ENCODE data around the gene WWP2. TPM values are rescaled to one million over a fixed set of nuclear protein-coding genes. Genes with fewer than 3 reads are reported as not detected.

Gene WWP2
- total RNA-seq, 6 donors from 2014 or later: 59.5 to 125 (median 82.3) TPM

DNA sequence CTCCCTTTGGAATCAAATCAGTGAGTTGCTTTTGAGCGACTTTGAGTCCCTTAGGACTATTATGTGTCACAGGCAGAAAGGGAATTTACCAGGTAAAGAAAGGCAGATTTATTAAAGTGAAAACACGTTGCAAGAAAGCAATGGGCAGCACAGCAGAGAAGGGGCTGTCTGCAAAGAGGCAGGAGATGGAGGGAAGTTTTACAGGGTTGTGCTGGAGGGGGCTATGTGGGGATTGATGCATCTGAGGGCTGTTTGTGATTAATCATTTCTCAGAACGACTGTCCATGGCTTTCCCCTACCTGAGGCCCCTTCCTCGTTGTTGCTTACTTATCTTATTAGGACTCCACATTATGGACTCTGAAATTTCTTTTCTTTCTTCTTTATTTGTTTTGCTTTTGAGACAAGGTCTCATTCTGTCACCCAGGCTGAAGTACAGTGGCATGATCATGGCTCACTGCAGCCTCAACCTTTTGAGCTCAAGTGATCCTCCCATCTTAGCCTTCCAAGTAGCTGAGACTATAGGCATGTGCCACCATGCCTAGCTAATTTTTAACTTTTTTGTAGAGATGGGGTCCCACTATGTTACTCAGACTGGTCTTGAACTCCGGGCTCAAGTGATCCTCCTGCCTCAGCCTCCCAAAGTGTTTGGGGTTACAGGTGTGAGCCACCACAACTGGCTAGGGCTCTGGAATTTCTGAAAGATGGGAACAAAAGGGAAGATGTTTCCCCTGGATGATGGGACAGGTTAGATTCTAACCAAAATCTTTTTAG is 5.5 kb downstream of the WWP2 start:
- 71 to 74% methylated on average over 5 of the region's 5 CpGs for WGBS, 2 donors
- Histone ChIP-seq H3K4me3 (no peak overlapping the region), H3K4me1 (peaks cover 11 to 55% (median 40%) of the 10 kb centered on the region in 4 donors), H3K27ac (peak overlapping the region in 3 of 4 donors; percentile 17 to 42 (median 33)), H3K9me3 (no peaks in the 10 kb centered on the region), H3K27me3 (no peaks in the 10 kb centered on the region), H3K36me3 (peaks cover 0 to 2% (median 0%) of the 10 kb centered on the region in 4 donors)
- ATAC-seq (ENCODE audit: low FRiP score in 2 of 2) (no peak), DNase-seq (no peak)
- TF ChIP-seq EP300 (IDR thresholded peaks at IDR 0.05) (no peak), POLR2A (IDR thresholded peaks at IDR 0.05) (no peak), POLR2AphosphoS5 (IDR thresholded peaks at IDR 0.05) (no peak)
- TF ChIP-seq, protein P1, sequence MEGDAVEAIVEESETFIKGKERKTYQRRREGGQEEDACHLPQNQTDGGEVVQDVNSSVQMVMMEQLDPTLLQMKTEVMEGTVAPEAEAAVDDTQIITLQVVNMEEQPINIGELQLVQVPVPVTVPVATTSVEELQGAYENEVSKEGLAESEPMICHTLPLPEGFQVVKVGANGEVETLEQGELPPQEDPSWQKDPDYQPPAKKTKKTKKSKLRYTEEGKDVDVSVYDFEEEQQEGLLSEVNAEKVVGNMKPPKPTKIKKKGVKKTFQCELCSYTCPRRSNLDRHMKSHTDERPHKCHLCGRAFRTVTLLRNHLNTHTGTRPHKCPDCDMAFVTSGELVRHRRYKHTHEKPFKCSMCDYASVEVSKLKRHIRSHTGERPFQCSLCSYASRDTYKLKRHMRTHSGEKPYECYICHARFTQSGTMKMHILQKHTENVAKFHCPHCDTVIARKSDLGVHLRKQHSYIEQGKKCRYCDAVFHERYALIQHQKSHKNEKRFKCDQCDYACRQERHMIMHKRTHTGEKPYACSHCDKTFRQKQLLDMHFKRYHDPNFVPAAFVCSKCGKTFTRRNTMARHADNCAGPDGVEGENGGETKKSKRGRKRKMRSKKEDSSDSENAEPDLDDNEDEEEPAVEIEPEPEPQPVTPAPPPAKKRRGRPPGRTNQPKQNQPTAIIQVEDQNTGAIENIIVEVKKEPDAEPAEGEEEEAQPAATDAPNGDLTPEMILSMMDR (IDR thresholded peaks at IDR 0.05): no peak

DNA sequence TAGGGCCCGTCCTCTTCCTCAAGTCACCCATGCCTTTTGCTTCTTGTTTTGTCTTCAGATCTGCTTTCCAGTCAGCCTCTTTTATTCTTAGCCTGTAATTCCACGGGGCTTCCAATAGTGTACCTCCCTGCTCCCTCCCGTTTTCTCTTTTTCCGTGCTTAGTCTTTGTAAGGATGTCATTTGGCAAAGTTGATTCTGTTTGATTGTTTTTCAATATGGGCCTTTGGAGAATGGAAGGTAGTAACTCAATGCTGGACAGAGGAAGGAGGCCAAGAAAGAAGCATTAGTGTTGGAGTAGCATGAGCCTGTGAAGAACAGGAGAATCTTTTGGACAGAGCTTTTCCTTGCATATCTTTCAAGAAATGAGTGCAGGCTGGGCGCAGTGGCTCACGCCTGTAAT is 6.5 kb downstream of the WWP2 start:
- 73 to 79% methylated on average over 6 of the region's 6 CpGs for WGBS, 2 donors
- H3K9me3 ChIP-seq: no peaks in the 10 kb centered on the region
- H3K27me3 ChIP-seq: no peaks in the 10 kb centered on the region
- no peak overlapping the region for H3K4me3 ChIP-seq
- no peak for DNase-seq
- H3K27ac ChIP-seq: peak overlapping the region in 3 of 4 donors; percentile 17 to 42 (median 33)
- H3K4me1 ChIP-seq: peaks cover 17 to 55% (median 39%) of the 10 kb centered on the region in 4 donors
- TF ChIP-seq EP300 (IDR thresholded peaks at IDR 0.05): no peak
- TF ChIP-seq POLR2A (IDR thresholded peaks at IDR 0.05): no peak
- TF ChIP-seq POLR2AphosphoS5 (IDR thresholded peaks at IDR 0.05): no peak
- TF ChIP-seq, protein P1 (IDR thresholded peaks at IDR 0.05): no peak
- ATAC-seq (ENCODE audit: low FRiP score in 2 of 2): no peak
- peaks cover 0 to 2% (median 0%) of the 10 kb centered on the region in 4 donors for H3K36me3 ChIP-seq

DNA sequence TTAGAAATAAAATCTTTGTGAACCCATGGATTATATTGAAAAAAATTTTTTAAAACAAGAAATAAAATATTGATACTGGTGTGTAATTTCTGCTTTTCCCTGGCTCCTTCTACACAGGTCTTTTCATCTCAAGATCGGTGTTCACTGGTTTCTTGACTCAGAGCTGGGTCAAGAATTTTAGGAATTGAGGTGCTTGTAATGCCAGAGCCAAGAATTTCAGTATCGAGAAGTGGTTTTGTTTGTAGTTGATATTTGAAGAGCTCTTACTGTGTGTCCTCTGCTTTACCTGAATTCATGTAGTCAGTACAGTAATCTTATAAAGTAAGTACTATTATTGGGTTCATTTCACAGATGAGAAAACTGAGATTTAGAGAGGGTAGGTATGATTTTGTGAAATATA is 7.3 kb downstream of the WWP2 start:
- peak overlapping the region in 1 of 4 donors; percentile 33 for H3K27ac ChIP-seq
- TF ChIP-seq, protein P1 (IDR thresholded peaks at IDR 0.05): no peak
- no peak for TF ChIP-seq POLR2A (IDR thresholded peaks at IDR 0.05)
- peak in 1 of 4 donors; percentile 20 for TF ChIP-seq EP300 (IDR thresholded peaks at IDR 0.05)
- TF ChIP-seq POLR2AphosphoS5 (IDR thresholded peaks at IDR 0.05): no peak
- ATAC-seq (ENCODE audit: low FRiP score in 2 of 2): no peak

DNA sequence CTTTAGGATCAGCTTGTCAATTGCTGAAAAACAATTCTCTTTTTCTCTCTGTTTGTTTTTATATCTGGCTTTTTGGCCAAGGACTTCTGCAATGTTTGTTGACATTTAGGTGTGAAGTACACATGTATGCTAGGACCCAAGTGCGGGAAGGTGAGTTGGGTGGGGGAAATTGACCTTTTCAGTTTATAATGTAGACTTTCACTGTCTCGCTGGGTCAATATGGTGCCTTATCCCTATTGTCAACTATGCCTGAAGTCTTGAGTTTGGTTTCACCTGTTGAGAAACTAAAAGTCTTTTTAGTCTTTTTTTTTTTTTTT is 9.5 kb downstream of the WWP2 start:
- H3K27me3 ChIP-seq: no peaks in the 10 kb centered on the region
- H3K36me3 ChIP-seq: no peaks in the 10 kb centered on the region
- peak overlapping the region in 3 of 4 donors; percentile 7 to 48 (median 21) for H3K27ac ChIP-seq
- 75 to 86% methylated on average over 2 of the region's 2 CpGs for WGBS, 2 donors
- ATAC-seq (ENCODE audit: low FRiP score in 2 of 2) (no peak), DNase-seq (no peak)
- H3K9me3 ChIP-seq: peaks cover 0 to 13% (median 4%) of the 10 kb centered on the region in 4 donors
- H3K4me3 ChIP-seq: no peak overlapping the region
- peaks cover 17 to 60% (median 39%) of the 10 kb centered on the region in 4 donors for H3K4me1 ChIP-seq
- TF ChIP-seq, protein P1 (IDR thresholded peaks at IDR 0.05): no peak
- TF ChIP-seq POLR2AphosphoS5 (IDR thresholded peaks at IDR 0.05): no peak
- no peak for TF ChIP-seq POLR2A (IDR thresholded peaks at IDR 0.05)
- TF ChIP-seq EP300 (IDR thresholded peaks at IDR 0.05): no peak

More for the DNA sequence above, 7.3 kb downstream of the WWP2 start:
- Histone ChIP-seq H3K9me3 (no peaks in the 10 kb centered on the region), H3K4me1 (peaks cover 17 to 56% (median 36%) of the 10 kb centered on the region in 4 donors), H3K36me3 (peaks cover 0 to 2% (median 0%) of the 10 kb centered on the region in 4 donors), H3K27me3 (no peaks in the 10 kb centered on the region), H3K4me3 (no peak overlapping the region)
- WGBS, 2 donors: 39 to 51% methylated on average over 2 of the region's 2 CpGs
- no peak for DNase-seq

Data from upper lobe of left lung (tissue), 6 donors.